Ishikawa (cell line): Measurements from ENCODE around the gene ZIC5.

Experiments
- CEBPB ChIP-seq: IDR thresholded peaks from 2 replicates; pipeline ENCODE4 v1.6.1; 2012
- CREB1 ChIP-seq: IDR thresholded peaks from 2 replicates; pipeline ENCODE4 v1.6.1; 2012; ENCODE audit warnings: low read depth
- EP300 ChIP-seq: IDR thresholded peaks from 2 replicates; pipeline ENCODE4 v1.6.1; 2012; ENCODE audit warnings: borderline replicate concordance
- NFIC ChIP-seq: IDR thresholded peaks from 2 replicates; pipeline ENCODE4 v1.6.1; 2012
- RAD21 ChIP-seq: IDR thresholded peaks from 2 replicates; pipeline ENCODE4 v1.6.1; 2012; ENCODE audit warnings: low read depth
- TAF1 ChIP-seq: IDR thresholded peaks from 2 replicates; pipeline ENCODE4 v1.6.1; 2012; ENCODE audit warnings: low read depth, mild to moderate bottlenecking
- TCF12 ChIP-seq: IDR thresholded peaks from 2 replicates; pipeline ENCODE4 v1.6.1; 2012; ENCODE audit warnings: low read depth
- TF ChIP-seq, protein P1 (sequence below): IDR thresholded peaks from 2 replicates; pipeline ENCODE4 v1.6.1; 2012; ENCODE audit warnings: low read depth, mild to moderate bottlenecking

GRCh38 chr13:99958406-99959126 lies 13.0 kb downstream of the ZIC5 start:
- TF ChIP-seq CREB1 (no peak), CEBPB (no peak), NFIC (no peak), EP300 (no peak), TAF1 (no peak), TCF12 (no peak), RAD21 (no peak)
- TF ChIP-seq, protein P1, sequence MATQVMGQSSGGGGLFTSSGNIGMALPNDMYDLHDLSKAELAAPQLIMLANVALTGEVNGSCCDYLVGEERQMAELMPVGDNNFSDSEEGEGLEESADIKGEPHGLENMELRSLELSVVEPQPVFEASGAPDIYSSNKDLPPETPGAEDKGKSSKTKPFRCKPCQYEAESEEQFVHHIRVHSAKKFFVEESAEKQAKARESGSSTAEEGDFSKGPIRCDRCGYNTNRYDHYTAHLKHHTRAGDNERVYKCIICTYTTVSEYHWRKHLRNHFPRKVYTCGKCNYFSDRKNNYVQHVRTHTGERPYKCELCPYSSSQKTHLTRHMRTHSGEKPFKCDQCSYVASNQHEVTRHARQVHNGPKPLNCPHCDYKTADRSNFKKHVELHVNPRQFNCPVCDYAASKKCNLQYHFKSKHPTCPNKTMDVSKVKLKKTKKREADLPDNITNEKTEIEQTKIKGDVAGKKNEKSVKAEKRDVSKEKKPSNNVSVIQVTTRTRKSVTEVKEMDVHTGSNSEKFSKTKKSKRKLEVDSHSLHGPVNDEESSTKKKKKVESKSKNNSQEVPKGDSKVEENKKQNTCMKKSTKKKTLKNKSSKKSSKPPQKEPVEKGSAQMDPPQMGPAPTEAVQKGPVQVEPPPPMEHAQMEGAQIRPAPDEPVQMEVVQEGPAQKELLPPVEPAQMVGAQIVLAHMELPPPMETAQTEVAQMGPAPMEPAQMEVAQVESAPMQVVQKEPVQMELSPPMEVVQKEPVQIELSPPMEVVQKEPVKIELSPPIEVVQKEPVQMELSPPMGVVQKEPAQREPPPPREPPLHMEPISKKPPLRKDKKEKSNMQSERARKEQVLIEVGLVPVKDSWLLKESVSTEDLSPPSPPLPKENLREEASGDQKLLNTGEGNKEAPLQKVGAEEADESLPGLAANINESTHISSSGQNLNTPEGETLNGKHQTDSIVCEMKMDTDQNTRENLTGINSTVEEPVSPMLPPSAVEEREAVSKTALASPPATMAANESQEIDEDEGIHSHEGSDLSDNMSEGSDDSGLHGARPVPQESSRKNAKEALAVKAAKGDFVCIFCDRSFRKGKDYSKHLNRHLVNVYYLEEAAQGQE: no peak
